PC-9 (cell line): Measurements from ENCODE around the gene SORCS2. TPM values are rescaled to one million over a fixed set of nuclear protein-coding genes. Genes with fewer than 3 reads are reported as not detected.

Experiments used
- BruUV-seq: library from RNA; stranded (reverse); fragments of 400-500 nt; replicated peaks from 2 replicates; lab custom pipeline; 2021; lab: Mats Ljungman, UMichigan
- CTCF ChIA-PET: fragments of 300-600 bp; sonication (Branson Sonifier 250); formaldehyde crosslinking; loops from one replicate; lab custom pipeline; 2022; ENCODE audit warnings: antibody characterized with exemption; lab: Charles Lee
- POLR2A ChIA-PET: fragments of 300-600 bp; sonication (Branson Sonifier 250); formaldehyde crosslinking; loops from one replicate; lab custom pipeline; 2022; ENCODE audit warnings: antibody characterized with exemption; ENCODE audit not compliant: unreplicated experiment; lab: Charles Lee
- DNase-seq, 2 experiments: peaks; one replicate each; pipeline versions ENCODE4 v3.0.0 to v3.0.0-alpha.2; 2015 to 2022; ENCODE audit warnings: mixed read lengths in 1 of 2
- H2AFZ ChIP-seq: fragments of 200-600 bp; sonication (generic); 2 replicates; pipeline ENCODE4 v1.8.1; 2017; ENCODE audit warnings: antibody characterized with exemption
- H3F3A ChIP-seq: fragments of 200-600 bp; sonication (generic); 2 replicates; pipeline ENCODE4 v1.8.1; 2017; ENCODE audit warnings: antibody characterized with exemption, mild to moderate bottlenecking, low read depth; ENCODE audit not compliant: insufficient read depth
- H3K27ac ChIP-seq: fragments of 200-600 bp; sonication (generic); 2 replicates; pipeline ENCODE4 v1.6.1; 2016; ENCODE audit warnings: mixed run types
- H3K27me3 ChIP-seq: fragments of 200-600 bp; sonication (generic); 2 replicates; pipeline ENCODE4 v1.6.1; 2016; ENCODE audit warnings: low read depth, mixed run types; ENCODE audit not compliant: insufficient read depth
- H3K36me3 ChIP-seq: fragments of 200-600 bp; sonication (generic); 2 replicates; pipeline ENCODE4 v1.6.1; 2016; ENCODE audit warnings: low read depth, mixed run types
- H3K4me1 ChIP-seq: fragments of 200-600 bp; sonication (generic); replicated peaks from 2 replicates; pipeline ENCODE4 v1.6.1; 2016; ENCODE audit warnings: mixed run types; ENCODE audit not compliant: insufficient read depth
- H3K4me2 ChIP-seq: fragments of 200-600 bp; sonication (generic); 2 replicates; pipeline ENCODE4 v1.6.1; 2017; ENCODE audit warnings: mixed run types
- H3K4me3 ChIP-seq: fragments of 200-600 bp; sonication (generic); 2 replicates; pipeline ENCODE4 v1.6.1; 2016; ENCODE audit warnings: mixed run types
- H3K79me2 ChIP-seq: fragments of 200-600 bp; sonication (generic); 2 replicates; pipeline ENCODE4 v1.6.1; 2017; ENCODE audit warnings: low read depth, mixed run types
- H3K9me2 ChIP-seq: fragments of 200-600 bp; sonication (generic); 2 replicates; pipeline ENCODE4 v1.8.1; 2017; ENCODE audit warnings: mild to moderate bottlenecking; ENCODE audit not compliant: insufficient read depth
- H3K9me3 ChIP-seq: fragments of 200-600 bp; sonication (generic); 2 replicates; pipeline ENCODE4 v1.8.1; 2016; ENCODE audit warnings: low read depth; ENCODE audit not compliant: insufficient read depth
- H4K20me1 ChIP-seq: fragments of 200-600 bp; sonication (generic); 2 replicates; pipeline ENCODE4 v1.8.1; 2017; ENCODE audit not compliant: insufficient read depth
- EZH2 ChIP-seq: fragments of 200-600 bp; sonication (generic); IDR thresholded peaks from 2 replicates; pipeline ENCODE4 v1.8.0; 2017; ENCODE audit warnings: antibody characterized with exemption, low read depth
- intact Hi-C: fragments of 100-400 bp; cut with micrococcal nuclease; formaldehyde crosslinking; loops from one replicate; pipeline ENCODE4 v1.10.0; 2022; ENCODE audit not compliant: unreplicated experiment
- total RNA-seq: library from RNA; stranded (reverse); gene quantifications from 2 replicates; pipeline ENCODE4 v1.2.3, GENCODE V29; 2021
- TF ChIP-seq, protein P1 (sequence below): fragments of 200-600 bp; sonication (generic); conservative IDR thresholded peaks from 2 replicates; pipeline ENCODE4 v1.6.1; 2017; ENCODE audit warnings: mixed run types, antibody characterized with exemption, mild to moderate bottlenecking, moderate library complexity

Gene SORCS2
- total RNA-seq, 1 experiment from 2014 or later, result 25.8 TPM

DNA sequence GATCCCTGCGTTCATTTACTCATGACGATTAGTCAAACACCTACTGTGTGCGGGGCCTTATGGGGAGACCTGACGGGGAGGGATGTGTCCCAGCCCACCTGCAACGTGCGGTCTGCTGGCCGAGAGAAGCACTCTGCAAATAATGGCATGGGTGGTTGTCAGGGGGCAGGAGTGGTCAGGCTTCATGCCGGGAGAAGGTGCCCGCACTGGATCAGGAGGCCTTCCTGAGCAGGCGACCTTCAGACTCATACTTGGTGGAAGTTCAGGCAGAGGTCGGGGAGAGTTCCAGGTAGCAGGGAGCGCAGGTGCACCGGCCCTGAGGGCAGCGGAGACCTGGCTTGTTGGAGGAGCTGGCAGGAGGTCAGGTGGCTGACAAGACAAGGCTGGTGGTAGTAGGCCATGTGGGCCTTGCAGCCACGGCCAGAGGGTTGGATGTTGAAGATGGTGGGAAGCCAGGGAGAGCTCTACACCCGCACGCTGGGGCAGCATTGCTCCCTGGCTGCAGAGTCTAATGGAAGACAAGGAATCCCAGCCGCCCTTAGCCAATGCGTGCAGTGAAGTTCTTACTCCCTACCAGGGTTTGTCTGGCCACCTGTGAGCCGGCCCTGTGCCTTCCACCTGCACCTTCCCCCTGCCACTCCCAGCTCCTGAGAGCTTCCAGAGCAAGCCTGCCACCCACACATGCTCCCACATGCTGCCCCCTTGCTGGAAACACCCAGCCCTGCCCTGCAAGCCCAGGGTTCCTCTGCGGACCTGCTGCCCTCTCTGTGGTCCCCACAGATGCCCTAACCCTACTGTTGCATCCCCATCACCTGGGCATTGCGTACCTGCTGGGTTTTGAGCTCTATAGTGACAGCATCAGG, 145.1 kb downstream of the SORCS2 start:
- Histone ChIP-seq H3K36me3 (no peaks in the 10 kb centered on the region), H3K9me3 (no peaks in the 10 kb centered on the region), H3K27me3 (no peaks in the 10 kb centered on the region), H3K9me2 (no peaks in the 10 kb centered on the region), H3K27ac (no peak overlapping the region), H4K20me1 (no peaks in the 10 kb centered on the region), H3K4me1 (no peaks in the 10 kb centered on the region), H3K79me2 (no peaks in the 10 kb centered on the region), H2AFZ (no peak overlapping the region), H3K4me3 (no peak overlapping the region), H3F3A (no peaks in the 10 kb centered on the region), H3K4me2 (no peak overlapping the region)
- intact Hi-C loops, result no loop called here
- DNase-seq, result no peak
- no TSS peak for BruUV-seq
- POLR2A ChIA-PET, result no interaction called here
- no peak for TF ChIP-seq EZH2
- TF ChIP-seq, protein P1, sequence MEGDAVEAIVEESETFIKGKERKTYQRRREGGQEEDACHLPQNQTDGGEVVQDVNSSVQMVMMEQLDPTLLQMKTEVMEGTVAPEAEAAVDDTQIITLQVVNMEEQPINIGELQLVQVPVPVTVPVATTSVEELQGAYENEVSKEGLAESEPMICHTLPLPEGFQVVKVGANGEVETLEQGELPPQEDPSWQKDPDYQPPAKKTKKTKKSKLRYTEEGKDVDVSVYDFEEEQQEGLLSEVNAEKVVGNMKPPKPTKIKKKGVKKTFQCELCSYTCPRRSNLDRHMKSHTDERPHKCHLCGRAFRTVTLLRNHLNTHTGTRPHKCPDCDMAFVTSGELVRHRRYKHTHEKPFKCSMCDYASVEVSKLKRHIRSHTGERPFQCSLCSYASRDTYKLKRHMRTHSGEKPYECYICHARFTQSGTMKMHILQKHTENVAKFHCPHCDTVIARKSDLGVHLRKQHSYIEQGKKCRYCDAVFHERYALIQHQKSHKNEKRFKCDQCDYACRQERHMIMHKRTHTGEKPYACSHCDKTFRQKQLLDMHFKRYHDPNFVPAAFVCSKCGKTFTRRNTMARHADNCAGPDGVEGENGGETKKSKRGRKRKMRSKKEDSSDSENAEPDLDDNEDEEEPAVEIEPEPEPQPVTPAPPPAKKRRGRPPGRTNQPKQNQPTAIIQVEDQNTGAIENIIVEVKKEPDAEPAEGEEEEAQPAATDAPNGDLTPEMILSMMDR, result no peak
- CTCF ChIA-PET, result no interaction called here

DNA sequence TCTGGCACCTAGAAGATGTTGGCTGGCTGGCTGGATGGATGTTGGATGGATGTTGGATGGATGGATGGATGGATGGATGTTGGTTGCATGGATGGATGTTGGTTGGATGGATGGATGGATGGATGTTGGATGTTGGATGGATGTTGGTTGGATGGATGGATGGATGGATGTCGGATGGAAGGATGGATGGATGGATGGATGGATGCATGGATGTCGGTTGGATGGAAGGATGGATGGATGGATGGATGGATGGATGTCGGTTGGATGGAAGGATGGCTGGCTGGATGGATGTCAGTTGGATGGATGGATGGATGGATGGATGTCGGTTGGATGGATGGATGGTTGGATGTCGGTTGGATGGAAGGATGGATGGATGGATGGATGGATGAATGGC, 145.7 kb downstream of the SORCS2 start:
- no TSS peak for BruUV-seq
- POLR2A ChIA-PET, result interaction anchor here (0.7 kb wide), 1 partner anchor 295 kb away, joined by 4 read pairs; a partner anchor contains a TSS
- Histone ChIP-seq H2AFZ (no peak overlapping the region), H3K27ac (no peak overlapping the region), H3K4me1 (no peaks in the 10 kb centered on the region), H3K79me2 (no peaks in the 10 kb centered on the region), H3F3A (no peaks in the 10 kb centered on the region), H3K4me2 (no peak overlapping the region), H3K27me3 (no peaks in the 10 kb centered on the region), H3K9me2 (no peaks in the 10 kb centered on the region), H3K36me3 (no peaks in the 10 kb centered on the region), H3K4me3 (no peak overlapping the region), H4K20me1 (no peaks in the 10 kb centered on the region), H3K9me3 (no peaks in the 10 kb centered on the region)
- TF ChIP-seq, protein P1, result no peak
- TF ChIP-seq EZH2, result no peak
- intact Hi-C loops, result no loop called here
- CTCF ChIA-PET, result no interaction called here
- no peak for DNase-seq

DNA sequence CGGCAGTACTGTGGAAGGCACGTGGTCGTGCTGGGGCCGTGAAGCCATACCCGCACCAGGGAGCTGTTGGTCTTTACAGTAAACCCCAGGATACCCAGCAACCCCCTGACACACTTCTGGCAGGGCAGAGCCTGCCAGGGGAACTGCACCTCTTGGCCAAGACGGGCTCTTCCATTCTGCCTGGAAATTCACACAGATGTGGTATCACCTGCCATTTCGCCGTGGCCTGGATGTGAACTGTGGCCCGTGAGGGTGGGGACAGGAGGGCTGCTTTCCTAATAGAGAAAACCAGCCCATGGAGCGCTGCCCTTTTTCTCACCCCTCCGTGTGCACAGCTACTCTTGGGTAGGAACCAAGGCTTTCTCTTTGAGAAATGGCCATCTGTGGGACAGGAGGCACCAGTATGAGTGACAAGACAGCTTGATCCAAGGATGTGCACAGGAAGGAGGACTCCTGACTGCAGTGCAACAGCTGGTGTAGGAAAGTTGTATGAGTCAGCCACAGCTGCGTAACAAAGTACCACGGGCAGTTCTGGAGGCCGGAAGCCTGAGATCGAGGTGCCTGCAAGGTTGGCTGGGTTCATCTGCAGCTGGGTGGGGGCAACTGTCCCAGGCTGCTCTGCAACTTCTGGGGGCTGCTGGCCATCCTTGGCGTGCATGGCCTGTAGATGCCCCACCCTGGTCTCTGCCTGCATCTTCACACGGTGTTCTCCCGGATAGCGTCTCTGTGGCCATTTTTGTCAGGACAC, 146.7 kb downstream of the SORCS2 start:
- POLR2A ChIA-PET, result interaction anchor here (0.6 to 0.7 kb wide), 2 partner anchors 284 to 296 kb away, joined by 4 to 6 read pairs; a partner anchor contains a TSS

More for the DNA sequence above, 146.7 kb downstream of the SORCS2 start:
- no peaks in the 10 kb centered on the region for H3K9me2 ChIP-seq
- CTCF ChIA-PET, result no interaction called here
- H3K4me2 ChIP-seq, result no peak overlapping the region
- no peaks in the 10 kb centered on the region for H3F3A ChIP-seq
- no TSS peak for BruUV-seq
- DNase-seq, result no peak
- no peak overlapping the region for H3K4me3 ChIP-seq
- H3K27ac ChIP-seq, result no peak overlapping the region
- intact Hi-C loops, result no loop called here
- TF ChIP-seq, protein P1, result no peak
- TF ChIP-seq EZH2, result no peak
- no peaks in the 10 kb centered on the region for H3K4me1 ChIP-seq
- no peaks in the 10 kb centered on the region for H3K36me3 ChIP-seq
- H2AFZ ChIP-seq, result no peak overlapping the region
- no peaks in the 10 kb centered on the region for H3K9me3 ChIP-seq
- H4K20me1 ChIP-seq, result no peaks in the 10 kb centered on the region
- no peaks in the 10 kb centered on the region for H3K27me3 ChIP-seq
- no peaks in the 10 kb centered on the region for H3K79me2 ChIP-seq
